GM19372 (cell line): ENCODE measurements around the gene CDC73.
"Not testable (repeated sequence)": the region's sequence is repeated elsewhere in the genome, so short reads cannot be mapped to it uniquely, and the experiment has no call there.

Experiments used
- ATAC-seq: cut with Tn5 transposase; IDR thresholded peaks from one replicate; pipeline ENCODE4 v1.9.1; 2021; ENCODE audit warnings: mild to moderate bottlenecking, low read depth, moderate library complexity; ENCODE audit not compliant: unreplicated experiment

Gene CDC73

GRCh38 chr1:193275773-193276172 lies 153.9 kb downstream of the CDC73 start:
- no peak for ATAC-seq

- ATAC-seq, result no peak
These were observed 157.1 kb downstream of the CDC73 start for GRCh38 chr1:193278968-193279367.

- no peak for ATAC-seq
These were observed 160.1 kb downstream of the CDC73 start for GRCh38 chr1:193281894-193282293.

- no peak for ATAC-seq
These were observed 161.2 kb downstream of the CDC73 start for GRCh38 chr1:193283016-193283415.

GRCh38 chr1:193284219-193284618 lies 162.4 kb downstream of the CDC73 start:
- ATAC-seq, result no peak

GRCh38 chr1:193285641-193286040 lies 163.8 kb downstream of the CDC73 start:
- ATAC-seq, result no peak

- not testable (repeated sequence) for ATAC-seq
These were observed 166.8 kb downstream of the CDC73 start for GRCh38 chr1:193288548-193289080.

- no peak for ATAC-seq
These were observed 171.9 kb downstream of the CDC73 start for GRCh38 chr1:193293726-193294125.

- ATAC-seq, result peak; percentile 53
These were observed 177.2 kb downstream of the CDC73 start for GRCh38 chr1:193299038-193299437.

GRCh38 chr1:193301746-193302145 lies 179.9 kb downstream of the CDC73 start:
- no peak for ATAC-seq

GRCh38 chr1:193303849-193304248 lies 182.0 kb downstream of the CDC73 start:
- no peak for ATAC-seq
